Lower leg skin (tissue), 3 donors: Measurements from ENCODE around the gene RIPPLY2.

ENCODE experiments used
- CTCF ChIP-seq, 3 donors: fragments of 450-650 bp; IDR thresholded peaks; one replicate each; pipeline ENCODE4 v1.5.1; 2016; ENCODE audit warnings: antibody characterized with exemption in 3 of 3, mild to moderate bottlenecking in 3 of 3, moderate library complexity in 2 of 3
- POLR2A ChIP-seq, 2 donors: fragments of 450-650 bp; IDR thresholded peaks; one replicate each; pipeline ENCODE4 v1.6.1; 2016 to 2017; ENCODE audit warnings: antibody characterized with exemption in 2 of 2, mild to moderate bottlenecking in 1 of 2, moderate library complexity in 1 of 2

GRCh38 chr6:83808005-83808404 is 45.2 kb upstream of the RIPPLY2 start:
- no peak for TF ChIP-seq CTCF (IDR thresholded peaks at IDR 0.05)
- no peak for TF ChIP-seq POLR2A (IDR thresholded peaks at IDR 0.05)
